Fibroblast of mammary gland (primary cell): Measurements from ENCODE around the gene CACNA1B.

ENCODE experiments used
- DNase-seq: peaks from one replicate; pipeline ENCODE4 v3.0.0-alpha.2; 2010; ENCODE audit warnings: low read depth
- H3K4me3 ChIP-seq: 2 replicates; pipeline ENCODE4 v1.5.1; 2011; ENCODE audit warnings: low read depth, mild to moderate bottlenecking, low read length, moderate library complexity; ENCODE audit not compliant: control insufficient read depth
- TF ChIP-seq, protein P1 (sequence below): conservative IDR thresholded peaks from 2 replicates; pipeline ENCODE4 v1.5.1; 2011; ENCODE audit warnings: low read depth, low read length, inconsistent platforms; ENCODE audit not compliant: control insufficient read depth, insufficient read depth

CACNA1B gene

DNA sequence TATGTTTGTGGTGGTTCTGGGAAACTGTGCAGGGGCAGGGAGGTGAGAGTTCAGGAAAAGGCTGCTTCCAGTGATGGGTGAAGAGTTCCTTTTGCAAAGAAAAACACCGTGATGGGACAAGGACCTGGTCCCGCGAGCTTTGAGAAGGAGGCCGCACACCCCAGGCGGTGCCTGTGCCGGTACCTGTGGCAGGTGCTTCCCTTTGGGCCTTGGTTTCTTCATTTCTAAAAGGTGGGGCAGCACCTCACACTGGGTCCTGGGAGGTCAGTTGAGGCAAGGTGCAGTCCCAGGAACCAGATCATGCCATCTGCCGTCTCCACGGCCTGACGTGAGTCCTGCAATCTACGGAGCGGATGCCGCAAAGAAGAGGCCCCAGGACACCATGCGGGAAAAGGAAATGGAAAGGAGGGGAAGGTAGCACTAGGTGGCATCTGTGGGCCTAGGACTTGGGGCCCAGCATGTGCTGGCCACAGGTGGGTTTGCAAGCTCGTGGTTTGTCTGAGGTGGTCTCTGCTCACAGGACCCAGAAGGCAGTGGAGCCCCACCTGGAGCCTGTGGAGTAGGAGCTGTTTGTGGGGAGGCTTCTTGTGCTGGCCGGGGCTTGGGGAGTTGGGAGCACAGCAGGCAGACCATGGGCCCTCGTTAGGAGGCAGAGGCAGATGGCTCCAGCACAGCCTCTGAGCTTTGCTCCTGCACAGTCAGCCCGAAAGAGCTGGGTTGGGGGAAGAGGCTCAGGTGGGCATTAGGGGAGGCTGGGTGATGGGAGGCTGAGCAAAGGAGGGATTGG, 131.6 kb downstream of the CACNA1B start:
- TF ChIP-seq, protein P1, sequence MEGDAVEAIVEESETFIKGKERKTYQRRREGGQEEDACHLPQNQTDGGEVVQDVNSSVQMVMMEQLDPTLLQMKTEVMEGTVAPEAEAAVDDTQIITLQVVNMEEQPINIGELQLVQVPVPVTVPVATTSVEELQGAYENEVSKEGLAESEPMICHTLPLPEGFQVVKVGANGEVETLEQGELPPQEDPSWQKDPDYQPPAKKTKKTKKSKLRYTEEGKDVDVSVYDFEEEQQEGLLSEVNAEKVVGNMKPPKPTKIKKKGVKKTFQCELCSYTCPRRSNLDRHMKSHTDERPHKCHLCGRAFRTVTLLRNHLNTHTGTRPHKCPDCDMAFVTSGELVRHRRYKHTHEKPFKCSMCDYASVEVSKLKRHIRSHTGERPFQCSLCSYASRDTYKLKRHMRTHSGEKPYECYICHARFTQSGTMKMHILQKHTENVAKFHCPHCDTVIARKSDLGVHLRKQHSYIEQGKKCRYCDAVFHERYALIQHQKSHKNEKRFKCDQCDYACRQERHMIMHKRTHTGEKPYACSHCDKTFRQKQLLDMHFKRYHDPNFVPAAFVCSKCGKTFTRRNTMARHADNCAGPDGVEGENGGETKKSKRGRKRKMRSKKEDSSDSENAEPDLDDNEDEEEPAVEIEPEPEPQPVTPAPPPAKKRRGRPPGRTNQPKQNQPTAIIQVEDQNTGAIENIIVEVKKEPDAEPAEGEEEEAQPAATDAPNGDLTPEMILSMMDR = no peak
- DNase-seq = no peak

DNA sequence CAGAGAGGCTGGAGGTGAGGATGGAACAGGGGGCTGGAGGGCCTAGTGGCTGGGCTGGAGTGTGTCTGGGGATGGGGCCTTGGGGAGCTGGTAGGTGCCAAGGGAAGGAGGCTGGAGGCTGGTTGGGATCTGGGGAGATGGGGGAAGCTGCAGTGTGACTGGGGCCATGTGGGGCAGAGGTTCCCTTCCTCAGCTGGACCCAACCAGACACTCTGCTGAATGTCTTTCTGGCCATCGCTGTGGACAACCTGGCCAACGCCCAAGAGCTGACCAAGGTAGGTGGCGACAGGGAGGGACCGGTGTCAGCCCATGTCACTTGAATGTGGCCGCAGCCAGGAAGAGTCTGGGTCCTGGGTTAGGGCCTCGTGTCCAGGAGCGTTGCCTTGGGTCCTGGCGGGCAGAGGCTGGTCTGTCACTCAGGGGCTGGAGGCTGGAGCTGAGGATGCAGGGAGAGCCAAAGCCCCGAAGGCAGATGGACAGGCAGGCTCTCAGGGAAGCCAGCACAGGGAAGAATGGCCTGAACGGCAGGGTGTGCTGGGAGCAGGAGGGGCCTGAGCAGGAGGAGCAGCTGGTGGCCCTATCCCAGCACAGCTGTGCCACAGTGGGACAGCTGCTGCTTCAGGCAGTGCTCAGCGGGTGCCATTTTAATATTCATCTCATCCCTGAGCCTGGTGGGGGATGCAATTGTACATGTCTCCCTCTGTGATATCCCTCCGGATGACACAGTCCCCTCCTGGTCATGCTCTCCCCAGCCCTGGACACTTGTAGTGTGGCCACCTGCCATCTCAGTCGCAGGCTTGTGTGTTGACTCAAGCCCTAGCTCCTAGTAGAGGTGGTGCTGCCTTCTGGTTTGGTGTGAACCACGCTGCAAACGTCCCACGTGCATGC, 132.5 kb downstream of the CACNA1B start:
- TF ChIP-seq, protein P1 = no peak
- H3K4me3 ChIP-seq = no peak overlapping the region
- no peak for DNase-seq

More for the DNA sequence above, 131.6 kb downstream of the CACNA1B start:
- H3K4me3 ChIP-seq = no peak overlapping the region

GRCh38 chr9:138010861-138011260, 133.3 kb downstream of the CACNA1B start:
- no peak for DNase-seq
- TF ChIP-seq, protein P1 = no peak
- no peak overlapping the region for H3K4me3 ChIP-seq

GRCh38 chr9:138011951-138012500, 134.4 kb downstream of the CACNA1B start:
- no peak overlapping the region for H3K4me3 ChIP-seq
- TF ChIP-seq, protein P1 = no peak
- no peak for DNase-seq

GRCh38 chr9:138013273-138013672, 135.7 kb downstream of the CACNA1B start:
- no peak for DNase-seq
- H3K4me3 ChIP-seq = no peak overlapping the region
- TF ChIP-seq, protein P1 = no peak

DNA sequence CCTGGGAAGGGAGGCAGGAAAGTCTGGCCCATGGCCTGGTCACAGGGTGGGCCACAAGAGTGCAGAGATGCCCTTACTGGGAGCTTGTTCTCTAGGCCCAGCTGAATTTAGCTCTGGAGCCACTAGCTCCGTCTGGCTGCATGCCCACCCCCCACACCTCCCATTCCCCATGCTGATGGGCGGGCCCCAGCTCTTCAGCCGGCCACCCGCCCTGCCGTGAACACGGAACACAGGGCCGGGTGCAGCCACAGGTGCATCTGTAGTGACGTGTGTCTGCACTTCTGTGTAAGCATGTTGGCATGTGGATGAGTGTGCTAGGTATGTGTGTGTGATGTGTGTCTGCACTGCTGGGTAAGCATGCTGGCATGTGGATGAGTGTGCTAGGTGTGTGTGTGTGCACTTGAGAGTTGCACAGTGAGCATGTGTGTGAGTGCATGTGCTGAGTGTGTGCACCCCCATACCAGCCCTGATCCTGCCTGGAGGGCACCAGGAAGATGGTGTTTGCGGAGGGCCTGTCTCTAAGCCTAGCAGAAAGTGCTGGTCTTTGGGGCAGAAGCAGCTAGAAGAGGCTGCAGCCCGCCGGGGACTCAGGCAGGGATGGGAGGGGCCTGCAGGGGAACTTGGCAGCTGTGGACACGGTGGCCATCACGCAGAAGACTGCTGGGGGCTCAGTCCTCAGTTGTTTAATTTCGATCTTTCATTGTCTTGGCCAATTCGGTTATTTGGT, 136.4 kb downstream of the CACNA1B start:
- H3K4me3 ChIP-seq = no peak overlapping the region
- no peak for DNase-seq
- TF ChIP-seq, protein P1 = no peak
